Parathyroid adenoma (tissue), 2 donors: Measurements from ENCODE around the gene LIG1.

Experiments used
- H2AFZ ChIP-seq: fragments of 300-600 bp; sonication (generic); one replicate; pipeline ENCODE4 v1.7.0; 2017; ENCODE audit warnings: antibody characterized with exemption, mild to moderate bottlenecking
- H3K27ac ChIP-seq: fragments of 300-600 bp; sonication (generic); one replicate; pipeline ENCODE4 v1.7.0; 2017
- H3K27me3 ChIP-seq: fragments of 300-600 bp; sonication (generic); one replicate; pipeline ENCODE4 v1.7.0; 2017; ENCODE audit warnings: low read length; ENCODE audit not compliant: control insufficient read depth, insufficient read depth
- H3K36me3 ChIP-seq: fragments of 300-600 bp; sonication (generic); one replicate; pipeline ENCODE4 v1.7.0; 2017; ENCODE audit warnings: low read length; ENCODE audit not compliant: control insufficient read depth, insufficient read depth
- H3K4me1 ChIP-seq: fragments of 300-600 bp; sonication (generic); one replicate; pipeline ENCODE4 v1.7.0; 2017; ENCODE audit warnings: control low read depth
- H3K4me2 ChIP-seq: fragments of 300-600 bp; sonication (generic); one replicate; pipeline ENCODE4 v1.7.0; 2017; ENCODE audit warnings: low read length
- H3K4me3 ChIP-seq: fragments of 300-600 bp; sonication (generic); one replicate; pipeline ENCODE4 v1.7.0; 2017; ENCODE audit warnings: low read depth, low read length
- H3K79me2 ChIP-seq: fragments of 300-600 bp; sonication (generic); one replicate; pipeline ENCODE4 v1.7.0; 2017; ENCODE audit warnings: control low read depth
- H3K9ac ChIP-seq: fragments of 300-600 bp; sonication (generic); one replicate; pipeline ENCODE4 v1.7.0; 2017; ENCODE audit warnings: mild to moderate bottlenecking
- H3K9me3 ChIP-seq: fragments of 300-600 bp; sonication (generic); one replicate; pipeline ENCODE4 v1.7.0; 2017; ENCODE audit warnings: low read length; ENCODE audit not compliant: control insufficient read depth
- CTCF ChIP-seq: fragments of 300-600 bp; sonication (generic); IDR thresholded peaks from one replicate; pipeline ENCODE4 v1.7.0; 2017; ENCODE audit warnings: antibody characterized with exemption, mild to moderate bottlenecking
- donor health status: primary hyperparathyroidism.

Gene LIG1

GRCh38 chr19:48192750-48193149 is 22.6 kb upstream of the LIG1 start:
- no peak overlapping the region for H3K4me2 ChIP-seq
- no peaks in the 10 kb centered on the region for H3K9me3 ChIP-seq
- H3K9ac ChIP-seq, result no peak overlapping the region
- H3K79me2 ChIP-seq, result no peaks in the 10 kb centered on the region
- no peak overlapping the region for H3K4me3 ChIP-seq
- H2AFZ ChIP-seq, result no peak overlapping the region
- H3K36me3 ChIP-seq, result no peaks in the 10 kb centered on the region
- H3K4me1 ChIP-seq, result no peaks in the 10 kb centered on the region
- no peak overlapping the region for H3K27ac ChIP-seq
- H3K27me3 ChIP-seq, result no peaks in the 10 kb centered on the region
- no peak for TF ChIP-seq CTCF

GRCh38 chr19:48190885-48191284 is 20.7 kb upstream of the LIG1 start:
- Histone ChIP-seq H3K4me2 (no peak overlapping the region), H3K27ac (no peak overlapping the region)

GRCh38 chr19:48190288-48190884 is 20.2 kb upstream of the LIG1 start:
- H3K27me3 ChIP-seq, result no peaks in the 10 kb centered on the region
- no peak overlapping the region for H3K4me3 ChIP-seq
- no peak for TF ChIP-seq CTCF
- H3K4me1 ChIP-seq, result no peaks in the 10 kb centered on the region
- H2AFZ ChIP-seq, result no peak overlapping the region
- H3K9ac ChIP-seq, result no peak overlapping the region
- no peaks in the 10 kb centered on the region for H3K36me3 ChIP-seq
- no peak overlapping the region for H3K4me2 ChIP-seq
- H3K79me2 ChIP-seq, result no peaks in the 10 kb centered on the region
- H3K27ac ChIP-seq, result no peak overlapping the region
- no peaks in the 10 kb centered on the region for H3K9me3 ChIP-seq

More at GRCh38 chr19:48190885-48191284, 20.7 kb upstream of the LIG1 start:
- Histone ChIP-seq H3K36me3 (no peaks in the 10 kb centered on the region), H3K79me2 (no peaks in the 10 kb centered on the region), H3K9me3 (no peaks in the 10 kb centered on the region), H2AFZ (no peak overlapping the region), H3K4me3 (no peak overlapping the region), H3K9ac (no peak overlapping the region), H3K4me1 (no peaks in the 10 kb centered on the region), H3K27me3 (no peaks in the 10 kb centered on the region)
- TF ChIP-seq CTCF, result no peak

GRCh38 chr19:48186541-48186991 is 16.4 kb upstream of the LIG1 start:
- no peaks in the 10 kb centered on the region for H3K79me2 ChIP-seq
- no peaks in the 10 kb centered on the region for H3K27me3 ChIP-seq
- no peak for TF ChIP-seq CTCF
- no peak overlapping the region for H2AFZ ChIP-seq
- no peak overlapping the region for H3K4me2 ChIP-seq
- no peaks in the 10 kb centered on the region for H3K9me3 ChIP-seq
- no peaks in the 10 kb centered on the region for H3K4me1 ChIP-seq
- H3K4me3 ChIP-seq, result no peak overlapping the region
- no peak overlapping the region for H3K27ac ChIP-seq
- no peaks in the 10 kb centered on the region for H3K36me3 ChIP-seq
- H3K9ac ChIP-seq, result no peak overlapping the region

- no peak for TF ChIP-seq CTCF
- Histone ChIP-seq H3K27ac (no peak overlapping the region), H2AFZ (no peak overlapping the region), H3K36me3 (no peaks in the 10 kb centered on the region), H3K9ac (no peak overlapping the region), H3K4me2 (no peak overlapping the region), H3K27me3 (no peaks in the 10 kb centered on the region), H3K4me1 (no peaks in the 10 kb centered on the region), H3K79me2 (no peaks in the 10 kb centered on the region), H3K9me3 (no peaks in the 10 kb centered on the region), H3K4me3 (no peak overlapping the region)
These were observed 15.9 kb upstream of the LIG1 start for GRCh38 chr19:48186015-48186414.
